HepG2 (cell line): Measurements from ENCODE around the gene CCDC57. TPM values are rescaled to one million over a fixed set of nuclear protein-coding genes. Genes with fewer than 3 reads are reported as not detected.

Experiments used
- ATF7-NPFF ChIP-seq: sonication (generic); formaldehyde crosslinking; IDR thresholded peaks from 2 replicates; pipeline ENCODE4 v1.8.1; 2023; ENCODE audit warnings: mild to moderate bottlenecking, low read depth, missing genetic modification reagents, moderate library complexity
- GABPB1 ChIP-seq: IDR thresholded peaks from 2 replicates; pipeline ENCODE4 v1.6.1; 2016; ENCODE audit warnings: mild to moderate bottlenecking, missing genetic modification reagents, moderate library complexity, missing compliant biosample characterization
- KDM5B ChIP-seq: sonication (generic); formaldehyde crosslinking; IDR thresholded peaks from 2 replicates; pipeline ENCODE4 v1.4.0; 2020; ENCODE audit warnings: missing genetic modification reagents, mild to moderate bottlenecking, borderline replicate concordance
- KMT2B ChIP-seq: IDR thresholded peaks from 2 replicates; pipeline ENCODE4 v1.6.1; 2016; ENCODE audit warnings: missing genetic modification reagents, missing compliant biosample characterization
- MEIS1 ChIP-seq: sonication (generic); formaldehyde crosslinking; IDR thresholded peaks from 2 replicates; pipeline ENCODE4 v1.9.0; 2021; ENCODE audit warnings: mild to moderate bottlenecking, missing genetic modification reagents, moderate library complexity, borderline replicate concordance
- MYC ChIP-seq: sonication (generic); formaldehyde crosslinking; IDR thresholded peaks from 2 replicates; pipeline ENCODE4 v1.9.0; 2021; ENCODE audit warnings: missing genetic modification reagents, borderline replicate concordance
- NR2F2 ChIP-seq: IDR thresholded peaks from 2 replicates; pipeline ENCODE4 v1.6.1; 2012; ENCODE audit warnings: low read depth, inconsistent platforms, borderline replicate concordance
- PHF21A ChIP-seq: sonication (generic); formaldehyde crosslinking; IDR thresholded peaks from 2 replicates; pipeline ENCODE4 v1.5.0; 2020; ENCODE audit warnings: mild to moderate bottlenecking, missing genetic modification reagents
- RAD21 ChIP-seq: fragments of 450-650 bp; formaldehyde crosslinking; IDR thresholded peaks from 2 replicates; pipeline ENCODE4 v1.5.0; 2020; ENCODE audit warnings: mild to moderate bottlenecking
- RBAK ChIP-seq: sonication (generic); formaldehyde crosslinking; IDR thresholded peaks from 2 replicates; pipeline ENCODE4 v1.5.1; 2020; ENCODE audit warnings: mild to moderate bottlenecking, missing genetic modification reagents
- TP53 ChIP-seq: sonication (generic); formaldehyde crosslinking; conservative IDR thresholded peaks from 2 replicates; pipeline ENCODE4 v1.4.0; 2020; ENCODE audit warnings: missing genetic modification reagents
- ZMYM2 ChIP-seq: sonication (generic); formaldehyde crosslinking; IDR thresholded peaks from 2 replicates; pipeline ENCODE4 v1.8.0; 2022; ENCODE audit warnings: mild to moderate bottlenecking, missing genetic modification reagents
- ZNF333 ChIP-seq: sonication (generic); formaldehyde crosslinking; IDR thresholded peaks from 2 replicates; pipeline ENCODE4 v1.4.0; 2020; ENCODE audit warnings: mild to moderate bottlenecking, missing genetic modification reagents, borderline replicate concordance
- ZNF354B ChIP-seq: sonication (generic); formaldehyde crosslinking; IDR thresholded peaks from 2 replicates; pipeline ENCODE4 v1.8.0; 2022; ENCODE audit warnings: mild to moderate bottlenecking, missing genetic modification reagents
- ZNF383 ChIP-seq: sonication (generic); formaldehyde crosslinking; IDR thresholded peaks from 2 replicates; pipeline ENCODE4 v1.4.0; 2020; ENCODE audit warnings: missing genetic modification reagents, mild to moderate bottlenecking, borderline replicate concordance
- ZNF709 ChIP-seq: sonication (generic); formaldehyde crosslinking; IDR thresholded peaks from 2 replicates; pipeline ENCODE4 v1.5.0; 2020; ENCODE audit warnings: mild to moderate bottlenecking, missing genetic modification reagents
- ZNF768 ChIP-seq: sonication (generic); formaldehyde crosslinking; IDR thresholded peaks from 2 replicates; pipeline ENCODE4 v1.4.0; 2020; ENCODE audit warnings: missing genetic modification reagents
- ZNF841 ChIP-seq: sonication (generic); formaldehyde crosslinking; IDR thresholded peaks from 2 replicates; pipeline ENCODE4 v1.8.1; 2023; ENCODE audit warnings: missing genetic modification reagents, borderline replicate concordance
- ZSCAN25 ChIP-seq: sonication (generic); formaldehyde crosslinking; IDR thresholded peaks from 2 replicates; pipeline ENCODE4 v1.8.0; 2022; ENCODE audit warnings: mild to moderate bottlenecking, missing genetic modification reagents
- polyA plus RNA-seq, 8 experiments: library from polyadenylated mRNA; depleted of rRNA in 3 of 8; stranded (reverse) in 7 of 8; unstranded in 1 of 8; fragments of >200 nt; fragmentation: Illumina TruSeq in 4 of 8; extraction: Trizol in 4 of 8; gene quantifications; 2 replicates each; pipeline versions ENCODE4 v1.2.1 to v1.2.3, GENCODE V29; 2011 to 2016; ENCODE audit warnings: low read depth in 4 of 8, missing spikeins in 1 of 8, mixed read lengths in 1 of 8; ENCODE audit not compliant: insufficient read depth in 1 of 8
- total RNA-seq, 5 experiments: library from RNA; depleted of rRNA; stranded (reverse); fragments of >200 nt; fragmentation: Illumina TruSeq; extraction: Trizol; gene quantifications; 2 replicates each; pipeline ENCODE4 v1.2.3, GENCODE V29; 2016; ENCODE audit warnings: low read depth in 1 of 5
- TF ChIP-seq, protein P1 (sequence below): IDR thresholded peaks from 2 replicates; pipeline ENCODE4 v1.6.1; 2016; ENCODE audit warnings: low read depth, missing genetic modification reagents, missing compliant biosample characterization
- TF ChIP-seq, protein P2 (sequence below): IDR thresholded peaks from 2 replicates; pipeline ENCODE4 v1.6.1; 2016; ENCODE audit warnings: missing compliant biosample characterization, missing genetic modification reagents, borderline replicate concordance
- TF ChIP-seq, protein P3 (sequence below): sonication (generic); formaldehyde crosslinking; IDR thresholded peaks from 2 replicates; pipeline ENCODE4 v1.5.1; 2020; ENCODE audit warnings: mild to moderate bottlenecking, missing genetic modification reagents, borderline replicate concordance

Gene CCDC57
- total and polyA plus RNA-seq, 2 of the 13 experiments (the other 11 are each of a cell fraction or from before 2014, with no cell fraction given) = 59.3 to 59.9 TPM

DNA sequence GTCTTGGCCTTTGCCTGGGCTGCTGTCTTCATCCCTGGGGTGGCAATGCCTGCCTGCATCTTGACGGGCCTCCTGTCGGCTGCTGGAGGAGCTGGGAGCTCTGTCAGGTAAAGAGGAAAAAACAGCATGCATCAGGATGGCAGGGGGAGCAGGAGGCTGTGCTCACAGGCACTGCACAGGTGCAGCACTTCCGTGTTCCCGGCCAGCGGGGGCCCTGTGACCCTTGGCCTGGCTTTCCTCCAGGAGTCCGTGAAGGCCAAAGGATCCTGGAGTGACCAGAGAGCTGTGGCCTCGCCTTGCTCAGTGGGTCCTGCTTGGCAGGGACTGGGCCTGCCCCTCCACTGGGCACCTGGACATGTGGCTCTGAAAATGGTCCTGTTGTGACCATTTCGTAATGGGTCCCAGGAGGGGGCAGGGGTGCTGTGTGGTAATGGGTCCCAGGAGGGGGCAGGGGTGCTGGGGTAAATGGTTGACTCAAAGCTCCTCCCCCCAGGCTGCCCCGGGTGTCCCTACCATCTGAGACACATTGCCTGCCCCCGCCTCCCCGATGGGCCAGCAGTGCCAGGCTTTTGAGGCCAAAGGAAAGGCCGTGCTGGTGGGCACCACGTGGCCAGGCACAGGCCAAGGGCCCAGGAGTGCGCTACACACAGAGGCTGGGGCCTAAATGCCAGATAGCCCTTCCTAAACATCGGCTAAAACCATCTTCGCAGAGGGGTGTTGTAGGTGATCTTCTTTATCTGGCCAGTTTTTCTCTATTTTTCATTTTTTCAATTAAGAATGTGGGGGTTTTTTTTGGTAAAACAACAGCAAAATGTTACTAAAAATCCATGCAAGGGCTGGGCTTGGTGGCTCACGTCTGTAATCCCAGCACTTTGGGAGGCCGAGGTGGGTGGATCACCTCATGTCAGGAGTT, 110.6 kb downstream of the CCDC57 start (continued):
- TF ChIP-seq, protein P1, sequence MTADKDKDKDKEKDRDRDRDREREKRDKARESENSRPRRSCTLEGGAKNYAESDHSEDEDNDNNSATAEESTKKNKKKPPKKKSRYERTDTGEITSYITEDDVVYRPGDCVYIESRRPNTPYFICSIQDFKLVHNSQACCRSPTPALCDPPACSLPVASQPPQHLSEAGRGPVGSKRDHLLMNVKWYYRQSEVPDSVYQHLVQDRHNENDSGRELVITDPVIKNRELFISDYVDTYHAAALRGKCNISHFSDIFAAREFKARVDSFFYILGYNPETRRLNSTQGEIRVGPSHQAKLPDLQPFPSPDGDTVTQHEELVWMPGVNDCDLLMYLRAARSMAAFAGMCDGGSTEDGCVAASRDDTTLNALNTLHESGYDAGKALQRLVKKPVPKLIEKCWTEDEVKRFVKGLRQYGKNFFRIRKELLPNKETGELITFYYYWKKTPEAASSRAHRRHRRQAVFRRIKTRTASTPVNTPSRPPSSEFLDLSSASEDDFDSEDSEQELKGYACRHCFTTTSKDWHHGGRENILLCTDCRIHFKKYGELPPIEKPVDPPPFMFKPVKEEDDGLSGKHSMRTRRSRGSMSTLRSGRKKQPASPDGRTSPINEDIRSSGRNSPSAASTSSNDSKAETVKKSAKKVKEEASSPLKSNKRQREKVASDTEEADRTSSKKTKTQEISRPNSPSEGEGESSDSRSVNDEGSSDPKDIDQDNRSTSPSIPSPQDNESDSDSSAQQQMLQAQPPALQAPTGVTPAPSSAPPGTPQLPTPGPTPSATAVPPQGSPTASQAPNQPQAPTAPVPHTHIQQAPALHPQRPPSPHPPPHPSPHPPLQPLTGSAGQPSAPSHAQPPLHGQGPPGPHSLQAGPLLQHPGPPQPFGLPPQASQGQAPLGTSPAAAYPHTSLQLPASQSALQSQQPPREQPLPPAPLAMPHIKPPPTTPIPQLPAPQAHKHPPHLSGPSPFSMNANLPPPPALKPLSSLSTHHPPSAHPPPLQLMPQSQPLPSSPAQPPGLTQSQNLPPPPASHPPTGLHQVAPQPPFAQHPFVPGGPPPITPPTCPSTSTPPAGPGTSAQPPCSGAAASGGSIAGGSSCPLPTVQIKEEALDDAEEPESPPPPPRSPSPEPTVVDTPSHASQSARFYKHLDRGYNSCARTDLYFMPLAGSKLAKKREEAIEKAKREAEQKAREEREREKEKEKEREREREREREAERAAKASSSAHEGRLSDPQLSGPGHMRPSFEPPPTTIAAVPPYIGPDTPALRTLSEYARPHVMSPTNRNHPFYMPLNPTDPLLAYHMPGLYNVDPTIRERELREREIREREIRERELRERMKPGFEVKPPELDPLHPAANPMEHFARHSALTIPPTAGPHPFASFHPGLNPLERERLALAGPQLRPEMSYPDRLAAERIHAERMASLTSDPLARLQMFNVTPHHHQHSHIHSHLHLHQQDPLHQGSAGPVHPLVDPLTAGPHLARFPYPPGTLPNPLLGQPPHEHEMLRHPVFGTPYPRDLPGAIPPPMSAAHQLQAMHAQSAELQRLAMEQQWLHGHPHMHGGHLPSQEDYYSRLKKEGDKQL (CRISPR knock-in tag) = peak; percentile 48; the same call in 1 of the 2 replicates
- TF ChIP-seq KDM5B (CRISPR knock-in tag) = peak; percentile 50; the same call in 1 of the 2 replicates
- TF ChIP-seq, protein P2, sequence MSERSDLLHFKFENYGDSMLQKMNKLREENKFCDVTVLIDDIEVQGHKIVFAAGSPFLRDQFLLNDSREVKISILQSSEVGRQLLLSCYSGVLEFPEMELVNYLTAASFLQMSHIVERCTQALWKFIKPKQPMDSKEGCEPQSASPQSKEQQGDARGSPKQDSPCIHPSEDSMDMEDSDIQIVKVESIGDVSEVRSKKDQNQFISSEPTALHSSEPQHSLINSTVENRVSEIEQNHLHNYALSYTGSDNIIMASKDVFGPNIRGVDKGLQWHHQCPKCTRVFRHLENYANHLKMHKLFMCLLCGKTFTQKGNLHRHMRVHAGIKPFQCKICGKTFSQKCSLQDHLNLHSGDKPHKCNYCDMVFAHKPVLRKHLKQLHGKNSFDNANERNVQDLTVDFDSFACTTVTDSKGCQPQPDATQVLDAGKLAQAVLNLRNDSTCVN (CRISPR knock-in tag) = peak; percentile 37; the same call in 1 of the 2 replicates
- peak; percentile 64 for TF ChIP-seq ZNF768
- 0 out of 2 replicates have a peak, but pooled peaks have one; percentile 66 for TF ChIP-seq ATF7-NPFF (CRISPR knock-in tag)
- no peak for TF ChIP-seq ZNF841 (CRISPR knock-in tag)
- TF ChIP-seq PHF21A (CRISPR knock-in tag) = peak; percentile 96
- TF ChIP-seq ZNF709 (CRISPR knock-in tag) = 0 out of 2 replicates have a peak, but pooled peaks have one; percentile 8
- no peak; the same call in 1 of the 2 replicates for TF ChIP-seq MEIS1
- no peak for TF ChIP-seq NR2F2
- no peak for TF ChIP-seq ZNF383
- peak; percentile 97 for TF ChIP-seq ZSCAN25 (CRISPR knock-in tag)
- peak; percentile 70 for TF ChIP-seq KMT2B (CRISPR knock-in tag)
- peak; percentile 83; the same call in 1 of the 2 replicates for TF ChIP-seq ZNF354B (CRISPR knock-in tag)
- no peak for TF ChIP-seq RAD21 (CRISPR knock-in tag)
- TF ChIP-seq ZNF333 (CRISPR knock-in tag) = no peak
- TF ChIP-seq, protein P3, sequence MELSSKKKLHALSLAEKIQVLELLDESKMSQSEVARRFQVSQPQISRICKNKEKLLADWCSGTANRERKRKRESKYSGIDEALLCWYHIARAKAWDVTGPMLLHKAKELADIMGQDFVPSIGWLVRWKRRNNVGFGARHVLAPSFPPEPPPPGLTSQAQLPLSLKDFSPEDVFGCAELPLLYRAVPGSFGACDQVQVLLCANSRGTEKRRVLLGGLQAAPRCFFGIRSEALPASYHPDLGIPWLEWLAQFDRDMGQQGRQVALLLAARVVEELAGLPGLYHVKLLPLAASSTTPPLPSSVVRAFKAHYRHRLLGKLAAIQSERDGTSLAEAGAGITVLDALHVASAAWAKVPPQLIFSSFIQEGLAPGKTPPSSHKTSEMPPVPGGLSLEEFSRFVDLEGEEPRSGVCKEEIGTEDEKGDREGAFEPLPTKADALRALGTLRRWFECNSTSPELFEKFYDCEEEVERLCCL (CRISPR knock-in tag) = peak; percentile 44; the same call in 1 of the 2 replicates
- TF ChIP-seq RBAK (CRISPR knock-in tag) = no peak
- TF ChIP-seq MYC = peak; percentile 86
- no peak for TF ChIP-seq TP53
- no peak for TF ChIP-seq ZMYM2 (CRISPR knock-in tag)
- TF ChIP-seq GABPB1 (CRISPR knock-in tag) = peak; percentile 79
